OCI-LY3 (cell line): ENCODE data around the gene DYRK1B.
A peak's percentile ranks its signal among the peaks of the same experiment; 100 is the strongest.
"Not testable (repeated sequence)": the region's sequence is repeated elsewhere in the genome, so short reads cannot be mapped to it uniquely, and the experiment has no call there.

Experiments used
- H2AFZ ChIP-seq: fragments of 200-600, 300-600 bp; shearing (Covaris generic); 2 replicates; pipeline ENCODE4 v1.6.0; 2014; ENCODE audit warnings: antibody characterized with exemption, low read depth, low read length
- H3K27ac ChIP-seq: fragments of 200-600, 300-600 bp; sonication (generic); 2 replicates; pipeline ENCODE4 v1.5.1; 2014; ENCODE audit warnings: mild to moderate bottlenecking, low read length, moderate library complexity, mixed read lengths
- H3K27me3 ChIP-seq: fragments of 200-600, 300-600 bp; sonication (generic); 2 replicates; pipeline ENCODE4 v1.6.1; 2014; ENCODE audit warnings: low read depth, low read length, mixed read lengths
- H3K36me3 ChIP-seq: fragments of 200-600, 300-600 bp; sonication (generic); replicated peaks from 2 replicates; pipeline ENCODE3; 2014; ENCODE audit warnings: low read depth, low read length, mixed read lengths
- H3K4me1 ChIP-seq: fragments of 300-600, 200-600 bp; sonication (generic); 2 replicates; pipeline ENCODE4 v1.6.1; 2014; ENCODE audit warnings: low read length, mixed read lengths
- H3K4me2 ChIP-seq: fragments of 200-600, 300-600 bp; sonication (generic); 2 replicates; pipeline ENCODE4 v1.6.1; 2014; ENCODE audit warnings: low read length, mixed read lengths
- H3K4me3 ChIP-seq: fragments of 300-600, 200-600 bp; sonication (generic); 2 replicates; pipeline ENCODE4 v1.5.1; 2014; ENCODE audit warnings: antibody characterized with exemption, mild to moderate bottlenecking, low read length, moderate library complexity
- H3K79me2 ChIP-seq: fragments of 300-600, 200-600 bp; shearing (Covaris generic); 2 replicates; pipeline ENCODE4 v1.6.1; 2014; ENCODE audit warnings: mild to moderate bottlenecking, low read length, mixed read lengths
- H3K9ac ChIP-seq: fragments of 300-600, 200-600 bp; shearing (Covaris generic); 2 replicates; pipeline ENCODE4 v1.6.0; 2014; ENCODE audit warnings: mild to moderate bottlenecking, low read length, moderate library complexity
- H3K9me3 ChIP-seq: fragments of 200-600, 300-600 bp; shearing (Covaris generic); 2 replicates; pipeline ENCODE4 v1.6.1; 2014; ENCODE audit warnings: low read length, mixed read lengths; ENCODE audit not compliant: insufficient read depth
- H4K20me1 ChIP-seq: fragments of 200-600, 300-600 bp; sonication (generic); 2 replicates; pipeline ENCODE4 v1.6.1; 2016; ENCODE audit warnings: low read length, mixed read lengths; ENCODE audit not compliant: insufficient read depth
- CTCF ChIP-seq: fragments of 200-600, 300-600 bp; sonication (generic); IDR thresholded peaks from 2 replicates; pipeline ENCODE4 v1.5.1; 2014; ENCODE audit warnings: antibody characterized with exemption, low read length, low read depth
- EZH2phosphoT487 ChIP-seq: fragments of 200-600 bp; shearing (Covaris generic); IDR thresholded peaks from 2 replicates; pipeline ENCODE4 v1.6.1; 2018; ENCODE audit warnings: antibody characterized with exemption, mixed run types, low read depth

The DYRK1B gene

GRCh38 chr19:39813264-39813993, 20.5 kb downstream of the DYRK1B start:
- Histone ChIP-seq H3K9me3 (no peaks in the 10 kb centered on the region), H2AFZ (no peak overlapping the region), H4K20me1 (no peaks in the 10 kb centered on the region), H3K4me3 (no peak overlapping the region), H3K36me3 (peaks cover 9% of the 10 kb centered on the region), H3K4me1 (peaks cover 1% of the 10 kb centered on the region; the same call in 1 of the 2 replicates), H3K27me3 (no peaks in the 10 kb centered on the region), H3K27ac (no peak overlapping the region), H3K9ac (no peak overlapping the region), H3K4me2 (no peak overlapping the region), H3K79me2 (no peaks in the 10 kb centered on the region)
- TF ChIP-seq CTCF (no peak), EZH2phosphoT487 (no peak)

DNA sequence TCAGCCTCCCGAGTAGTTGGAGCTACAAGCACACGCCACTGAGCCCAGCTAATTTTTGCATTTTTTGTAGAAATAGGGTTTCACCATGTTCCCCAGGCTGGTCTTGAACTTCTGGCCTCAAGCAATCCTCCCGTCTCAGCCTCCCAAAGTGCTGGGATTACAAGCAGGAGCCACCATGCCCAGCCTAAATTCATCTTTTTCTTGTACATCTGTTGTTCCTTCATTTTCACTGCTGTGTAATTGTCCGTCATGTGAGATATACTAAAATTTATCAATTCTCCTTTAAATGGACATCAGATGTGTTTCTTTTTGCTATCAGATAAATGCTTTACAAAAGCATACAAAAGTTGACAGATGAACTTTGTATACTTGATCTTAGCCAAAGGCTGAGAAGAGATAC, 22.9 kb downstream of the DYRK1B start:
- no peak for TF ChIP-seq EZH2phosphoT487
- TF ChIP-seq CTCF, result no peak
- no peaks in the 10 kb centered on the region for H3K79me2 ChIP-seq

DNA sequence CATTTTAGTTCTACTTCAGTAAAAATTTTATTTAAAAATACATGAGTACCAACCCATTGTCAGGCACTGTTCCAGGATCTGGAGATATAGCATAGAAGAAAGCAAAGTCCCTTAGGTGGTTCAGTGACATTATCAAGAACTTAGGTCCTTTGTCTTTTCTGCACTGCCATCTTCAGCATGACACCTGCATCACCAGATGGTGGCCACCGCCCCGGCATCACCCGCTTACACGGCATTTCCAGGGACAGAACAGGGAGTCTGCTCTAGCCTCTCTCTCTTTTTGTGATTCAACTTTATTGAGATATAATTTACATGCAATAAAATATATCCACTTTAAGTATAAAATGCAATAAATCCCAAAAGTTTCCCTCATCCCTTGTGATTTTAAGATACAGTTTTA, 23.5 kb downstream of the DYRK1B start:
- Histone ChIP-seq H3K9me3 (no peaks in the 10 kb centered on the region), H3K79me2 (no peaks in the 10 kb centered on the region), H3K4me2 (no peak overlapping the region), H4K20me1 (no peaks in the 10 kb centered on the region), H3K9ac (no peak overlapping the region), H3K4me1 (no peaks in the 10 kb centered on the region), H3K27me3 (no peaks in the 10 kb centered on the region), H3K36me3 (no peaks in the 10 kb centered on the region), H3K4me3 (no peak overlapping the region), H2AFZ (no peak overlapping the region), H3K27ac (no peak overlapping the region)
- peak; percentile 8; the same call in 1 of the 2 replicates for TF ChIP-seq CTCF
- TF ChIP-seq EZH2phosphoT487, result no peak

More for the DNA sequence above, 22.9 kb downstream of the DYRK1B start:
- H3K36me3 ChIP-seq, result no peaks in the 10 kb centered on the region
- no peak overlapping the region for H3K4me2 ChIP-seq
- no peaks in the 10 kb centered on the region for H4K20me1 ChIP-seq
- H3K9ac ChIP-seq, result no peak overlapping the region
- no peaks in the 10 kb centered on the region for H3K4me1 ChIP-seq
- no peak overlapping the region for H3K4me3 ChIP-seq
- H2AFZ ChIP-seq, result no peak overlapping the region
- H3K27me3 ChIP-seq, result no peaks in the 10 kb centered on the region
- H3K27ac ChIP-seq, result no peak overlapping the region
- H3K9me3 ChIP-seq, result no peaks in the 10 kb centered on the region

DNA sequence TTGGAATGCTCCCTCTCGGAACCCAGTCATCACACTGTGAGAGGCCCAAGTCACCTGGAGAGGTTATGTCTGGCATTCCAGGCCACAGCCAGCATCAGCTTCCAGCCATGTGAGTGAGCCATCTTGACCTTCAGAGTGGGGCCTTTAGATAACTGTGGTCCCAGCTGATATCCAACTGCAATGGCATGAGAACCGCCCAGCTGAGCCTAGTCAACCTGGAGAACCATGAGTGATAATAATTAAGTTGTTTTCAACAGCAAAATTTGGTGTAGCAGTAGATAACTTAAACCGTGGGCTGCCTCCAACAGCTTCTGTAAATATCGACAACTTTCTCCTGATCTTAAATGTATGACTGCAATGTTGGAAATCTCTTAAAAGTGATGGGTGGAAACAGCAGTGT, 24.6 kb downstream of the DYRK1B start:
- Histone ChIP-seq H3K27ac (no peak overlapping the region), H3K4me2 (no peak overlapping the region), H3K4me3 (no peak overlapping the region), H3K27me3 (no peaks in the 10 kb centered on the region), H3K79me2 (no peaks in the 10 kb centered on the region), H3K9me3 (no peaks in the 10 kb centered on the region), H2AFZ (no peak overlapping the region), H3K4me1 (no peaks in the 10 kb centered on the region), H4K20me1 (no peaks in the 10 kb centered on the region), H3K36me3 (no peaks in the 10 kb centered on the region), H3K9ac (no peak overlapping the region)
- TF ChIP-seq CTCF, result no peak

GRCh38 chr19:39808688-39809087, 25.3 kb downstream of the DYRK1B start:
- H2AFZ ChIP-seq, H3K4me1 ChIP-seq, H4K20me1 ChIP-seq, H3K79me2 ChIP-seq, H3K4me2 ChIP-seq, H3K4me3 ChIP-seq, H3K27ac ChIP-seq, H3K9me3 ChIP-seq, H3K36me3 ChIP-seq, H3K9ac ChIP-seq, H3K27me3 ChIP-seq: not testable (repeated sequence)
